Thoracic aorta (tissue), 2 donors: Measurements from ENCODE around the gene MRPL55. TPM values are rescaled to one million over a fixed set of nuclear protein-coding genes. Genes with fewer than 3 reads are reported as not detected.
A peak's percentile ranks its signal among the peaks of the same experiment; 100 is the strongest.

ENCODE experiments used
- ATAC-seq: fragments of 150-250 bp; one replicate; pipeline ENCODE4 v1.8.0; 2017; ENCODE audit warnings: low read depth; ENCODE audit not compliant: insufficient number of reproducible peaks, low FRiP score
- DNase-seq: peaks from one replicate; pipeline ENCODE4 v3.0.0-alpha.2; 2020; ENCODE audit warnings: low spot score
- H3K27ac ChIP-seq, 2 donors: fragments of 200-600 bp; sonication (generic); 1 replicate in 1 of 2; 2 replicates in 1 of 2; pipeline ENCODE4 v1.5.1; 2016; ENCODE audit warnings: mild to moderate bottlenecking in 2 of 2, moderate library complexity in 2 of 2
- H3K27me3 ChIP-seq: fragments of 200-600 bp; sonication (generic); replicated peaks from 2 replicates; pipeline ENCODE4 v1.6.0; 2016; ENCODE audit warnings: mild to moderate bottlenecking; ENCODE audit not compliant: insufficient read depth
- H3K36me3 ChIP-seq: fragments of 200-600 bp; sonication (generic); one replicate; pipeline ENCODE4 v1.5.1; 2016
- H3K4me1 ChIP-seq, 2 donors: fragments of 200-600 bp; sonication (generic); 1 replicate in 1 of 2; 2 replicates in 1 of 2; pipeline versions ENCODE4 v1.5.1 to v1.6.0; 2016; ENCODE audit warnings: low read depth in 2 of 2, mild to moderate bottlenecking in 1 of 2; ENCODE audit not compliant: control insufficient read depth in 1 of 2
- H3K4me3 ChIP-seq: fragments of 200-600 bp; sonication (generic); 2 replicates; pipeline ENCODE4 v1.5.1; 2016; ENCODE audit warnings: mild to moderate bottlenecking
- H3K9me3 ChIP-seq: fragments of 200-600 bp; sonication (generic); 2 replicates; pipeline ENCODE4 v1.5.1; 2016
- total RNA-seq, 2 donors: library from RNA; depleted of rRNA; stranded (reverse); fragments of >200 nt; gene quantifications; one replicate each; pipeline versions ENCODE4 v1.1.0 to v1.2.3, GENCODE V29; 2016
- TF ChIP-seq, protein P1 (sequence below): fragments of 200-600 bp; sonication (generic); IDR thresholded peaks from one replicate; pipeline ENCODE4 v1.5.1; 2019; ENCODE audit warnings: antibody characterized with exemption

MRPL55 gene
- total RNA-seq, 2 donors from 2014 or later = 32.4 to 79.3 TPM

DNA sequence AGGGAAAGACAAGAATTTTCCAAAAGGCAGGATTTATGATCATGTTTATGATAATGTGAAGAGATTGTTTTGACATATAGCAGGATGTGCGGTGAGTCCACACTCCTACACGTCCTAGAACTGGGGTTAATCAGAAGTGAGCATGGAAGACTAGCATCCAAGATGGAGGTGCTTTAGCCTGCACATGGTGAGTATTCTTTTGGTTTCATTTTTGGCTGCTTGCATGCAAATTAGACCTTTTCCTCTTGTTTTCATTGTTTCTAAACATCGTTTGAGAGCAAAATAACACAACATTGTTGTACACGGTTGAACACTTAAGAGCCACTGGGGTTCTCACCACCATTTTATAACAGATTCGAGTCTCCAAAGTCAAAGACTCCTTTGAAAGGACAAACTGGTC, 16.1 kb upstream of the MRPL55 start:
- ATAC-seq (no peak), DNase-seq (no peak)
- Histone ChIP-seq H3K4me1 (peaks cover 0 to 9% of the 10 kb centered on the region in 2 donors), H3K27ac (no peak overlapping the region), H3K4me3 (no peak overlapping the region), H3K9me3 (no peaks in the 10 kb centered on the region), H3K36me3 (no peaks in the 10 kb centered on the region), H3K27me3 (no peaks in the 10 kb centered on the region)
- TF ChIP-seq, protein P1, sequence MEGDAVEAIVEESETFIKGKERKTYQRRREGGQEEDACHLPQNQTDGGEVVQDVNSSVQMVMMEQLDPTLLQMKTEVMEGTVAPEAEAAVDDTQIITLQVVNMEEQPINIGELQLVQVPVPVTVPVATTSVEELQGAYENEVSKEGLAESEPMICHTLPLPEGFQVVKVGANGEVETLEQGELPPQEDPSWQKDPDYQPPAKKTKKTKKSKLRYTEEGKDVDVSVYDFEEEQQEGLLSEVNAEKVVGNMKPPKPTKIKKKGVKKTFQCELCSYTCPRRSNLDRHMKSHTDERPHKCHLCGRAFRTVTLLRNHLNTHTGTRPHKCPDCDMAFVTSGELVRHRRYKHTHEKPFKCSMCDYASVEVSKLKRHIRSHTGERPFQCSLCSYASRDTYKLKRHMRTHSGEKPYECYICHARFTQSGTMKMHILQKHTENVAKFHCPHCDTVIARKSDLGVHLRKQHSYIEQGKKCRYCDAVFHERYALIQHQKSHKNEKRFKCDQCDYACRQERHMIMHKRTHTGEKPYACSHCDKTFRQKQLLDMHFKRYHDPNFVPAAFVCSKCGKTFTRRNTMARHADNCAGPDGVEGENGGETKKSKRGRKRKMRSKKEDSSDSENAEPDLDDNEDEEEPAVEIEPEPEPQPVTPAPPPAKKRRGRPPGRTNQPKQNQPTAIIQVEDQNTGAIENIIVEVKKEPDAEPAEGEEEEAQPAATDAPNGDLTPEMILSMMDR = no peak

- no peak for DNase-seq
- H3K4me1 ChIP-seq = peaks cover 3 to 11% of the 10 kb centered on the region in 2 donors
- no peaks in the 10 kb centered on the region for H3K36me3 ChIP-seq
- no peak overlapping the region for H3K4me3 ChIP-seq
- no peak for ATAC-seq
- no peaks in the 10 kb centered on the region for H3K27me3 ChIP-seq
- no peak overlapping the region for H3K27ac ChIP-seq
- TF ChIP-seq, protein P1 = no peak
- H3K9me3 ChIP-seq = no peaks in the 10 kb centered on the region
Measured at GRCh38 chr1:228123505-228123904, 14.4 kb upstream of the MRPL55 start.

DNA sequence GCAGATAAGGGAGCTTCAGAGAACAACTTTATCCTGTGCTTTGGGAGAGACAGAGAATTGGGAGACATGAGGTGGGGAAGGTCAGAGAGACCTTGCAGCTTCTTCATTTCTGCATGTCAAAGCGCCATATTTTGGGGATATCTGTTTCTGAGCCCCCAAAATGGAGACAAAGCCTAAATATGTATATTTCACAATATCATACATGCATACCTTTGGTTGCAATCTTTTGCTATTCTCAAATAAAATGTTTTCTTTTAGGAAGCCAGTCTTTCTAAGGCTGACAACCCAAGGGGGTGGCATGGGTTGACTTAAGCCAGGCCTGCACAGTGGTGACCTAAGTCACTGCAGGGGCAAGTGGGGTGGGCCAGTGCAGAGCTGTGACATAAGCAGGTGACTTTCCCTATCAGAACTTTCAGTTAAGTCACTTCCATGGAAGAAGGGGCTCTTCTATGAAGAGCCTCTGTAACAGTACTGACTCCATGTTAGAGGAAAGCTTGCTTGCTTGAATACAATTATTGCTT, 13.9 kb upstream of the MRPL55 start:
- ATAC-seq (no peak), DNase-seq (no peak)
- Histone ChIP-seq H3K4me1 (peaks cover 3 to 11% of the 10 kb centered on the region in 2 donors), H3K9me3 (no peaks in the 10 kb centered on the region), H3K4me3 (no peak overlapping the region), H3K36me3 (no peaks in the 10 kb centered on the region), H3K27me3 (no peaks in the 10 kb centered on the region), H3K27ac (no peak overlapping the region)
- TF ChIP-seq, protein P1 = no peak

DNA sequence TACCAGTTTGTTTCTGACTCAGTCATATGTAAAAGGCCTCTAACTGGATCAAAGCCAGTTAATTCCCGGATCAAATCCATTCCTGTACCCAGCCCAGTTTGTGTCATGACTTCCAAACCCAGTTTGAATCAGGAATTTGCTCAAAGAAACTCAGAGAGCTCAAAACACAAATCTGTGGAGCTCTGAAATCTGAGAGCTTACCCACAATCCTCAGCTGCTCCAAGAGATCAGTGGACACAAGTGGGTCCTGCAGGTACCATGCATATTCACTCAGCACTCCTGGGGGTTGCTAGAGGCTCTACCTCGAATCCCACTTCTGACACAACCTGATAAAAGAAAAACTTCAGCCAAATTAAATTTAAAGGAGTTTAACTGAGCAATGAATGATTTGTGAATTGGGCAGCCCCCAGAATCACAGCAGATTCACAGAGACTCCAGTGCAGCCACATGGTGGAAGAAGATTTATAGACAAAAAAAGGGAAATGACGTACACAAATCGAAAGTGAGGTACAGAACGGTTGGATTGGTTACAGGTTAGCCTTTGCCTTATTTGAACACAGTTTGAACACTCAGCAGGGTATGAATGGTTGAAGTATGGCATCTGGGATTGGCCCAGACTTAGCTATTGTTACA, 11.9 kb upstream of the MRPL55 start:
- Histone ChIP-seq H3K4me1 (peaks cover 3 to 11% of the 10 kb centered on the region in 2 donors), H3K4me3 (no peak overlapping the region), H3K27me3 (no peaks in the 10 kb centered on the region), H3K36me3 (no peaks in the 10 kb centered on the region), H3K9me3 (no peaks in the 10 kb centered on the region), H3K27ac (peak overlapping the region in 1 of 2 donors; percentile 46)
- DNase-seq (no peak), ATAC-seq (no peak)
- TF ChIP-seq, protein P1 = no peak

- Histone ChIP-seq H3K4me1 (peaks cover 3 to 11% of the 10 kb centered on the region in 2 donors), H3K27ac (peak overlapping the region; percentile 2 to 46), H3K36me3 (no peaks in the 10 kb centered on the region), H3K9me3 (no peaks in the 10 kb centered on the region), H3K27me3 (no peaks in the 10 kb centered on the region), H3K4me3 (no peak overlapping the region)
- TF ChIP-seq, protein P1 = no peak
- DNase-seq (no peak), ATAC-seq (no peak)
Measured at GRCh38 chr1:228120351-228120750, 11.3 kb upstream of the MRPL55 start.
